ENCODE data around the gene ATG16L2.
A peak's percentile ranks its signal among the peaks of the same experiment; 100 is the strongest.

The ATG16L2 gene

DNA sequence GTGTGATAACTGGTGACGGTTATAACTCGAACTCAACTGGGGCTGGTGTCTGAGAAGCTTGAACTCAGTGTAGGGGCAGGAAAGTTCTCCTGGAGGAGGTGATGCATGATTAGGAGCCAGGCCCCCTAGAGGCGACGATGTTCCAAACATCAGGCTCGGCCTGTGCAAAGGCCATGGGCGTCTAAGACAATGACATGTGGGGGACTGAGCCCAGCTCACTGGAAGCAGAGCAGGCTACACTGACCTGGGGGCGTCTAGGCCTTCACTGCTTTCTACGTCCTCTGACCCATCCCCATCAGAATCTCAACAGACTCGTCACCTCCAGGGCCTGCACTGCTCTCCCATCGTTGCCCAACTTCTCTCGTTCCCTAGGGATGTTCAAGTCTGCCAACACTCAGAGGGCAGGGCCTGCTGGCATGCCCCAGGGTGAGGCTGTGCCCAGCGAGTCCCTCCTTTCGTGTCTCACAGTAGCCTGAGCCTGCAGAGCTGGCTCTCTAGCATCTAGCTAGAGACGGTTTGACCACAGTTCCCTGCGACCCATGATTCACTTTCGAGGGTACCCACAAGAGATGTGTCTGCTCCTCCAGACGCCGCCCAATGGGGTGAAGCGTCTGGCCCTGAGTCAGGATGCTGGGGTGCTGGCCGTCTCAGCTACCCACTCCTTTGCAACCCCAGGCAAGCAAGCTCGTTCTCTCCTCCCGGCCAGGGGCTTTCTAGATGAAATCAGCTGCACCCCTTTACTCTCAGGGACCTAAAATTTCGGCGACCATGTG lies 1.1 kb upstream of the ATG16L2 start:
- Histone ChIP-seq H3K36me3 (ENCODE audit: control insufficient read depth, low read length) (peaks cover 81% of the 10 kb centered on the region), H3F3A (ENCODE audit: control insufficient read depth, insufficient read depth) (peaks cover 10% of the 10 kb centered on the region), H3K79me2 (ENCODE audit: control insufficient read depth, low read length) (peaks cover 71% of the 10 kb centered on the region), H3K4me3 (ENCODE audit: low read length) (peak overlapping the region; percentile 79), H3K4me2 (ENCODE audit: low read length) (peak overlapping the region; percentile 84), H3K27me3 (ENCODE audit: control insufficient read depth, low read length) (no peaks in the 10 kb centered on the region), H3K9me2 (replicated peaks; ENCODE audit: control insufficient read depth, low read length) (no peaks in the 10 kb centered on the region), H4K20me1 (ENCODE audit: control insufficient read depth, insufficient read depth, low read depth, low read length) (peaks cover 7% of the 10 kb centered on the region; the same call in 1 of the 2 replicates), H3K4me1 (ENCODE audit: control insufficient read depth, low read length) (peaks cover 36% of the 10 kb centered on the region), H3K27ac (ENCODE audit: low read depth, low read length) (peak overlapping the region; percentile 77), H3K9me3 (ENCODE audit: control insufficient read depth, insufficient read depth, low read length) (no peaks in the 10 kb centered on the region)
- TF ChIP-seq EZH2phosphoT487 (IDR thresholded peaks at IDR 0.05; ENCODE audit: borderline replicate concordance, low read length) = no peak
- TF ChIP-seq, protein P1, sequence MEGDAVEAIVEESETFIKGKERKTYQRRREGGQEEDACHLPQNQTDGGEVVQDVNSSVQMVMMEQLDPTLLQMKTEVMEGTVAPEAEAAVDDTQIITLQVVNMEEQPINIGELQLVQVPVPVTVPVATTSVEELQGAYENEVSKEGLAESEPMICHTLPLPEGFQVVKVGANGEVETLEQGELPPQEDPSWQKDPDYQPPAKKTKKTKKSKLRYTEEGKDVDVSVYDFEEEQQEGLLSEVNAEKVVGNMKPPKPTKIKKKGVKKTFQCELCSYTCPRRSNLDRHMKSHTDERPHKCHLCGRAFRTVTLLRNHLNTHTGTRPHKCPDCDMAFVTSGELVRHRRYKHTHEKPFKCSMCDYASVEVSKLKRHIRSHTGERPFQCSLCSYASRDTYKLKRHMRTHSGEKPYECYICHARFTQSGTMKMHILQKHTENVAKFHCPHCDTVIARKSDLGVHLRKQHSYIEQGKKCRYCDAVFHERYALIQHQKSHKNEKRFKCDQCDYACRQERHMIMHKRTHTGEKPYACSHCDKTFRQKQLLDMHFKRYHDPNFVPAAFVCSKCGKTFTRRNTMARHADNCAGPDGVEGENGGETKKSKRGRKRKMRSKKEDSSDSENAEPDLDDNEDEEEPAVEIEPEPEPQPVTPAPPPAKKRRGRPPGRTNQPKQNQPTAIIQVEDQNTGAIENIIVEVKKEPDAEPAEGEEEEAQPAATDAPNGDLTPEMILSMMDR (IDR thresholded peaks at IDR 0.05; ENCODE audit: low read depth, low read length, poor library complexity, severe bottlenecking) = peak; percentile 90

DNA sequence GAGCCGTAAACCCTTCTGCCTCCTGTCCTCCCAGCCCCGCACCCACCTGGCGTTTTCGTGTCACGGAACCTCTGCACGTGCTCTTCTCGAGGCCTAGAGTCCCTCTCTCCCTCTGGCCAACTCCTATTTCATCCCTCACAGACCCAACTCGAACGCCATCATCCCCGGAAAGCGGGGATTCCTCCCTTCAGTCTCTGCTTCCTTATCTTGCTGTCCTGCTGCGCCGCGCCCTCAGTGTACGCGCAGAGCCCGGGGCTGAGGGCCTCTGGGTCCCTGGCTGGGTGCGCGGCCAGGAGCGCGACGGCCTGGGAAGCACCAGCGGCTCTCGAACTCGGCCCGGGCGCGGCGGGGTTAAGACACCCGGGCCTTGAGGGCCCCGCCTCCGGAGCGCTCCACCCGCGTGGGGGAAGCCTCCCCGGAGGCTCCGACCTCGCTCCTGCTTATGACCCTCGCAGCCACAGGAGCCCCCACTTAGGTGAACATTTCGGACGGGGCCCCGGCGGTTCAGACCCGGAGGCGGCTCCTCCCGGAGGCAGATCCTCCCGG lies 398 bp upstream of the ATG16L2 start:
- peaks cover 31% of the 10 kb centered on the region for H3K4me1 ChIP-seq (ENCODE audit: control insufficient read depth, low read length)
- peaks cover 81% of the 10 kb centered on the region for H3K36me3 ChIP-seq (ENCODE audit: control insufficient read depth, low read length)
- no peaks in the 10 kb centered on the region for H3K9me3 ChIP-seq (ENCODE audit: control insufficient read depth, insufficient read depth, low read length)
- H3K4me2 ChIP-seq (ENCODE audit: low read length) = peak overlapping the region; percentile 84
- H3K27me3 ChIP-seq (ENCODE audit: control insufficient read depth, low read length) = no peaks in the 10 kb centered on the region
- peaks cover 7% of the 10 kb centered on the region; the same call in 1 of the 2 replicates for H3F3A ChIP-seq (ENCODE audit: control insufficient read depth, insufficient read depth)
- TF ChIP-seq, protein P1 (IDR thresholded peaks at IDR 0.05; ENCODE audit: low read depth, low read length, poor library complexity, severe bottlenecking) = no peak
- TF ChIP-seq EZH2phosphoT487 (IDR thresholded peaks at IDR 0.05; ENCODE audit: borderline replicate concordance, low read length) = no peak
- peaks cover 7% of the 10 kb centered on the region; the same call in 1 of the 2 replicates for H4K20me1 ChIP-seq (ENCODE audit: control insufficient read depth, insufficient read depth, low read depth, low read length)
- peak overlapping the region; percentile 77 for H3K27ac ChIP-seq (ENCODE audit: low read depth, low read length)
- no peaks in the 10 kb centered on the region for H3K9me2 ChIP-seq (replicated peaks; ENCODE audit: control insufficient read depth, low read length)
- peaks cover 71% of the 10 kb centered on the region for H3K79me2 ChIP-seq (ENCODE audit: control insufficient read depth, low read length)
- peak overlapping the region; percentile 79 for H3K4me3 ChIP-seq (ENCODE audit: low read length)

DNA sequence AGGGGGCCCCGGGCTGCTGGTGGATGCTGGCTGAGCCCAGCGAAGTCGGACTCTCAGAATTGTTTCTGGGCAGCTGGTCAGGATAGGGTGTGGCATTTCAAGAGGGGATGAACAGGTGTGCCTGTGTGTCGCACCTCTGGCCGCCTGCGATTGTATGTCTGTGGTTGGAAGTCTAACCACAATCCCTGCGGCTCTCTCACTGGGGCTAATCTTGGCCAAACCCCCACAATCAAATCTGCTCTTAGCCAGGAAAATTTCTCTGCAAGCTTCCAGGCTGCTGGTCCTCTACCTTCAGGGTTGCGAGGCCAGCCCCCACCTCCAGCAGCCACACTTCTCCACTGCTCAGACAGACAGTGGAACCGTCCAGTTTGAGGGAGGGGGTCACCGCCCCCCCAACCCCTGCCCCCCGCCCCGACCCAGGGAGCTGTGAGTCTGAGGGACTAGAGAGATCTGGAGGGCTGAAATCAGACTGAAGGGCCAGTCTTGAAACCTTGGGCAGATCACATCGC lies 953 bp downstream of the ATG16L2 start:
- Histone ChIP-seq H3K4me3 (ENCODE audit: low read length) (peak overlapping the region; percentile 79), H3K4me1 (ENCODE audit: control insufficient read depth, low read length) (peaks cover 27% of the 10 kb centered on the region), H3K4me2 (ENCODE audit: low read length) (peak overlapping the region; percentile 84), H3K27me3 (ENCODE audit: control insufficient read depth, low read length) (no peaks in the 10 kb centered on the region), H4K20me1 (ENCODE audit: control insufficient read depth, insufficient read depth, low read depth, low read length) (peaks cover 6% of the 10 kb centered on the region; the same call in 1 of the 2 replicates), H3K9me2 (replicated peaks; ENCODE audit: control insufficient read depth, low read length) (no peaks in the 10 kb centered on the region), H3F3A (ENCODE audit: control insufficient read depth, insufficient read depth) (peaks cover 4% of the 10 kb centered on the region; the same call in 1 of the 2 replicates), H3K79me2 (ENCODE audit: control insufficient read depth, low read length) (peaks cover 71% of the 10 kb centered on the region), H3K27ac (ENCODE audit: low read depth, low read length) (peak overlapping the region; percentile 77), H3K9me3 (ENCODE audit: control insufficient read depth, insufficient read depth, low read length) (no peaks in the 10 kb centered on the region), H3K36me3 (ENCODE audit: control insufficient read depth, low read length) (peaks cover 75% of the 10 kb centered on the region)
- TF ChIP-seq EZH2phosphoT487 (IDR thresholded peaks at IDR 0.05; ENCODE audit: borderline replicate concordance, low read length) = no peak
- TF ChIP-seq, protein P1 (IDR thresholded peaks at IDR 0.05; ENCODE audit: low read depth, low read length, poor library complexity, severe bottlenecking) = peak; percentile 19

All from DOHH2 (cell line).